Activated CD4-positive, alpha-beta T cell treated with anti-CD3 and anti-CD28 coated beads, Interleukin-2, Interleukin-6, amounts not matched to agents 100 ng/mL and 50 ng/mL, durations not matched to agents 16 hours and 8 hours (primary cell): ENCODE data around the gene SECISBP2.

Source experiments
- DNase-seq: peaks from one replicate; pipeline ENCODE4 v3.0.0-alpha.2; 2020

The SECISBP2 gene

GRCh38 chr9:89350988-89351557 is 32.8 kb downstream of the SECISBP2 start:
- no peak for DNase-seq

DNA sequence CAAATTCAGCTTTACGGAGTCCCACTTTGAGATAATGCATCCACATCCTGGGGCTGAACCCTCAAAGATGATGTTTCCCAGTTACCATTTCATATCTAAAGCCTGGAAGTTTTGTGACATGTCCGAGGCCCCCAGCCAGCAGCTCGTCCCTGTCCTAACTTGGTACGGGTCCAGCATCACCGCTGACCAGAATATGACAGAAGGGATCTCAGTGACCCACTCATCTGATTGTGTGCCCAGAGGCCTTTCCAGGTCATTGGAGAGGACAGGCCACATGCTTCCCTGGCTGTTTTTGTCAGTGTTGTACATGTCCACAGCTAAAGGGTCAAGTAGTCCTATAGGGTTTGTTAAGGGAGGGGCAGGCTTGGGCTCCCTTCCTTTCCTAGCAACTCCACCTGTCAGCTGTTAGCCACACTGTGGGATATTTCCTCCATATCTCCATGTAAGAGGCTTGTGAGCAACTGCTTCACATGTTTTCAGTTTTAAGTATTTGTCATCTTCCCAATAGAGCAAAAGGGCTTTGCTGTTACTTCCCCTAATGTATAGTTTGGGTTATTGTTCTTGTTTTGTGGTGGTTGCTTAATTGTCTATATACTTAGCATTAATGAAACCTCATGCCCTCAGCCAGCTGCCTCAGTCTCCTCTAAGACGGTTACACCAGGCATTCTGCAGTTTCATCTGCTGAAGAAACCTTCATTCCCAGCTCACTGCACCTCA is 33.4 kb downstream of the SECISBP2 start:
- no peak for DNase-seq

DNA sequence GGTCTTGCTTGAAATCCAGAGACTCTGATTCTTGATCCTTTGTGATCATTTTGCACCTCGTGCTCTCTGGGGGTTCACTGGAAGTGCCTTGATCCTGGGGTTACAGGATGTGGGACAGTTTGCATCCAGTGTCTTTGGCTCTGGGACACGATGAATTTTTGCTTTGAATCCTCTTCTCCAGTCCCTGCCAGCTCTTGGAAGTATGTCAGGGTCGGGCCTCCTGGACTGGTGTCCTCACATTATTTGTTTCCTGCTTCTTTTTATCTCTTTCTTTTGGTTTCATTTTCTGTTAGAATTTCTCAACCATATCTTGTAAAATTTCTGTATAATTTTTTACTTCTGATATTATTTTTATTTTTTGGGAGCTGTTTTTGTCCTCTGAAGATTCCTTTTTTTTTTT is 34.2 kb downstream of the SECISBP2 start:
- DNase-seq: no peak

DNA sequence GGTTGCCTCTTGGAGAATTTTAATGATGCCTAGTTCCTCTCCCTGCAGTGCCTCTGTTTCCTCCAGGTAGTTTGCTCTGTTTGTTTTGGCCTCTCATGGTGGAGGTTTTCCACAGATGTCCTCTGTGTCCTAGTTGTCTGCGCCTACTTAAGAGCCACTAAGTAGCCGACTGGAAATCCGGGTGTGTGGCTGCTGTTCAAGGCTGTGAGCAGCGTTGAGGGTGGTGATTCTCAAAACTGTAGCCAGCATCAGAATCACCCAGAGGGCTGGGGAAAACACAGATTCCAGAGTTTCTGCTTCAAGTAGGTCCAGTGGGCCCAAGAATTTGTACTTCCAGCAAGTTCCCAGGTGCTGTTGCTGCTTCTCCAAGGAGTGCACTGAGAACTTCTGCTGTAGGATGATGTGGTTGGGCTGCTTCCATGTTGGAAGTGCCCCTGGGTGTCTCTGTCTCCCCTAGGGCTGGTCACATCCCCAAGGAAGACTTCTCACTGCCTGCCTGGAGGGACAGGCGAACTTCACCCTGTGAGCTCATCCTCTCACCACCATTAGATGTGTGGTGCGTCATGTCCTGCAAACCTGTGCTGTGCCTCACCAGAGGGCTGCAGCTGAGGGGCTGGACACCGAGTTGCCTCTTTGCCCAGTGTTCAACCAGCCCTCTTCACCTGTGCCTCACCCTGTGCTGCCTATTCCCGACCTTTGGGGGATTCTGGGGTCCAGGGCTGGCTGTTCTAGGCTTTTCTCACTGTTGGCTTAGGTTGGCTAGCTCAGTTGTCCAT is 34.8 kb downstream of the SECISBP2 start:
- DNase-seq: no peak

GRCh38 chr9:89353989-89354388 is 35.7 kb downstream of the SECISBP2 start:
- DNase-seq: no peak

DNA sequence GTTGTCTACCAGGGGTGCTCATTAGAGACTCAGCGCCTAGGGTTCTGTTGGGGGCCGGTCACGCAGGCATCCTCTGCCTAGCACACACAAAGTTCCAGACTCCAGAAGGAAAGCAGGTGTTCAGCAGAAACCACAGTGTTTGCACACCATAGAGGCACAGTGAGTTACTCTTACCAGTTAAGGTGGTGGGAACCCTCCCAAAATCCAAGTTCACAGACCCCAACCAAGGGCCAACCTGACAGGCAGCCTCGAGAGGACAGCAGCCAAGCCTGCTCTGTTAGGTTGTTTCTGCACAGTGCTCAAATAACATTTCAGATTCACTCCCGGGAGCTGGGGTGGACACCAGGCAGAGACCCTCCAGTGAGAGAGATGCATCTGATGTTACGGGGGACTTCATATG is 36.2 kb downstream of the SECISBP2 start:
- no peak for DNase-seq

DNA sequence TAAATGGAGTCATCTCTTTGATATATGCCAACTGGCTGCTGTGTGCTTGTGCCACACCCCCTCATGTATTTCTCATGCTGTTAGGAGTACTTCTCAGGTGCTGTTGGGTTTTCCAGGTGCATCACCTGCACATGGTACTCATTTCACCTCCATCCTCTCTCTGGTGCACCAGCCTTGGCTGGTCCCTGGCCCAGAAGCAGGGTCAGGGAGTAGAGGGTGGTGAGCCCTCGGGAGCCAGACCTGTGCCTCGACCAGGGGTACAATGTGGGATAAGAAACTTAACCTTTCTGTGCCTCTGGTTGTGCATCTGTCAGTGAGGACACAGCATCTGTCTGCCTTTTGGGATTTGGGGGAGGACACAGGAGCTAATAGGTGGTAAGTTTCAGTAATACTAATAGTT is 38.5 kb downstream of the SECISBP2 start:
- DNase-seq: no peak

GRCh38 chr9:89357331-89358197 is 39.3 kb downstream of the SECISBP2 start:
- no peak for DNase-seq

- DNase-seq: no peak
Observed at GRCh38 chr9:89358376-89358916, 40.1 kb downstream of the SECISBP2 start.

GRCh38 chr9:89358985-89359384 is 40.7 kb downstream of the SECISBP2 start:
- no peak for DNase-seq

DNA sequence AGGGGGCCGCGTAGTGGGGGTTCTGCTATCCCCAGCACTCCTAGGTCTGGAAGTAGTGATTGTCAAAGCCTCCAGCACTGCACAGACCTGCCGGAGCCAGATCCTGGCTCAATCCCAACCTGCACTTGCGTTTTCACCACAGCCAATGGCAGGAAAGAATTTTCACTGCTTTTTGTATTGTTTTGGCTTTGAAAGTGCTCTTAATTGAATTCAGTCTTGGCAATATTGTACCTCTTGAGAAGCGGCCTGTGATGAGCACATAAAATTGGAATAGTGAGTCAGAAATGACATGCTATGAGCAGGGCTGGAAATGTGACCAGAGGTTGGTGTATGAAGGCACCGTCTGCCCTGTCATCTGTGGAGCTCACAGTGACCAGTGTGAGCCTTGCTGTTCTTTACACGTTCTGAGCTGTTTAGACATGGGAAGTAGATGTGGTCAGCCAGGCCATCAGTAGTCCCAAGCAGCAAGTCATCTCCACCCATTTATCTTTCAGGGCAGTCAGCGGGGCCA is 41.5 kb downstream of the SECISBP2 start:
- no peak for DNase-seq

DNA sequence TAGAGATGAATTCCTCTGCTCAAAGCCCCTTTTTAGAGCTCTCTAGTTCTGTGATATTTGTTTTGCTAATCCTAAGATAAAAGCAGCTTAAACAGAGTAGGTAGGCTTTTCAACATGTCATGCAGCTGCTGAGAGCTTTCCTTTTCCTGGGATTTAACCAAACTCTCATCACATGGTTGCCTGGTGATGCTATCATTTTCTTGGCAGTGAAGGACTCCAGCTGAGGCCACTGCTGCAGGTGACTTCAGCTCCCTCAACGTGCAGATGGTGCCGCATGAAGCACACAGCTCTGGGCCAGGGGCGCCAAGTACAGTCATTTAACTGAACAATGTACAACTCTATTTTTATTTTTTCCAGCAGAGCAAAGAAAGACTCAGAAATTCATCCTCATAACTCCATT is 42.2 kb downstream of the SECISBP2 start:
- no peak for DNase-seq

- no peak for DNase-seq
Observed at GRCh38 chr9:89361031-89361430, 42.7 kb downstream of the SECISBP2 start.

DNA sequence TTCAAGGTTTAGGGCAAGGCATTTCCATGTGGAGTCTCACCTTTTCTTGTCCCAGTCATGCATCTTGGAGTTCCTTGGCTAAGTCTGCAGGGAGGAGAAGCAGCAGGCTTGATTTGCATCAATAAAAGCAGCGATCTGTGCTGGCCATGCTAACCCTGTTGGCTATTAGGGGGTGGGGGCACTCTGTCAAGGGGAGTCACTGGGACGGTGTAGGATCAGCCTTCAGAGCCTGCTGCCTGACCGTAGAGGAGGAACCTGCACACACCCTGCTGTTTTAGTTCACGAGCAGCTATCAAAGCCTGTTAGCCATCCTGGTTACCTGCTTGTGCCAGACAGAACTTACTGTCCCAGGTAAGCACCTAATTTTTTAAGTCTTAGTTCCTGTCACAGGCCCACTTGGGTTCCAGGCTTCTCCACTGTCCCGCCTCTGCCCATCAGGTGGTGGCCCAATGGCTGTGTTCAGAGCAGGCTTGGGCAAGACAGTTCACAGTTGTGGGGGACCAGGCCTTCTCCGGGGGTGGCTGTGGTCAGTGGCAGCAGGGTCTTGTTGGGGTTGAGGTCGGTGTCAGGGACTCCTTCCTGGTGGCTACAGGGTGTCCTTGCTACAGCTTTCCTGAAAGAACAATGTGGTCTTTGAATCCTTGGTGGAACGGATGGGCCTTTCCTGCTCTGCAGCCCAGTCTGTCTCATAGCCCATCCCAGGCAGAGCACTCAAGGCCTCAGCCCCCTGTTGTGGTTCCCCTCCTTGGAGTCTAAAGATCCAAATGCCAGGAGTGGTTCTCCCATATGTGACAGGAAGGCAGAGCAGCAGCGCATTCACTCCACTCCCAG is 43.7 kb downstream of the SECISBP2 start:
- DNase-seq: no peak

DNA sequence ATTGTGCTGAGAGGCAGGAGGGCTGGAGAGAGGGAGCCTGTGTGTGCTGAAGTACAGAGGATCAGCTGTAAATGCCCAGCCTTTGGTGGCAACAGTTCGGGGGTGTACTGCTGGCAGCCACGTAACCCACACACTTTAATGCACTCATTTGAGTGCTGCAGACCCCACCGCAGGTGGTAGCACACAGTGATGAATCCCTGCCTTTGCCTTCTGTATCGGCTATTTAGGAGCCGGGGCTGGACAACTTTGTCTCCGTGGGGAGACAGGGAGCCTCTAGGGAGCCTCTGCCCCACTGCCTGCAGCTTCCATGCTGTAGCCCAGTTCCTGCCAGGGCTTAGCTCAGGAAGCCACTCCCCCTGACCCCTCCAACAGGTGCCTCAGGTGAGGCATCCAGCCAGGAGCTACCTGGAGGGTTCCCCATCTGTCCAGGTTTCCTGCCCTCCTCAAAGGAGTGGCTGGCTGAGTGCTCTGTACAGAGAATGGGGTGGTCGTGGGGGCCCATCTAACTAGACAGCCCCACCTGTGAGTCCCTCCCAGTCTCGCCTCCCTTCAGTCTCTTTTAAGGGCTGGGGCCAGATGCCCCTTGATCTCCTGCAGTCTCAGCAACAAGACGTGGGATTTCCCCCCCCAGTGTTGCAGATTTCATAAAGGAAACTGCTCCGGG is 44.5 kb downstream of the SECISBP2 start:
- DNase-seq: no peak

- no peak for DNase-seq
Observed at GRCh38 chr9:89363311-89363670, 45.0 kb downstream of the SECISBP2 start.

DNA sequence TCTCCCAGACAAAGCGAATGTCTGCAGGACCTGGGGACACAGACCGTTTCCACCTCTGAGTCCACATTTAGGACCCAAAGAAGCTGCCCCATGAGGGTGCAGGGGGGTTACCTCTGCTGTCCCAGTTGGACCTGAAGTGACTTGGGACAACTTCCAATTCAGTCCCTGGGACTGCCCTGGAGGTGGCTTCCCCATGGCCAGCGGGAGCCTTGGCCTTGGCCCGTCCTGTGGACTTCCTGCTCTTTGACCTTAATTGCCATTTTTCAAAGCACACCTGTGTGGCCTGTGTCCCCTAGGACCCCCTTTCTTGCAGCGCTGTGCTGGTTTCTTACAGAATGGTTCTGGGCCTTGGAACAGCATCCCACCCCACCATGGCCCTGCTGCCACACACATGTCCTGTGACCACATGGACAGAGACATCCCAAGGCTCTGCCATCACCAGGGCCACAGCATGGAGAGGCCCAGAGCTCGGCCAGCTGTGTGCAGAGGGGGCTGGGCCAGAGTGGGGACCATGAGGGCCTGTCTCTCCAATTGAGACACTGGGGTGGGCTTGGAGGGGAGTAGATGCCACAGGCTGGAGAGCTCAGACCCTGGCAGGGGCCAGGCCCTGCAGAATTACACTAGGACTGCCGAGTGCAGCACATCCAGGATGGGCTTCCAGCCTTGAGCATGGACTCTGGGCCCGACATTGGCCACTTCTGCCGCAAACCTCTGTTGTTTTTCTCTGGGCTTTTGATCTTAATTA is 45.8 kb downstream of the SECISBP2 start:
- DNase-seq: no peak

GRCh38 chr9:89364666-89365531 is 46.6 kb downstream of the SECISBP2 start:
- DNase-seq: no peak

DNA sequence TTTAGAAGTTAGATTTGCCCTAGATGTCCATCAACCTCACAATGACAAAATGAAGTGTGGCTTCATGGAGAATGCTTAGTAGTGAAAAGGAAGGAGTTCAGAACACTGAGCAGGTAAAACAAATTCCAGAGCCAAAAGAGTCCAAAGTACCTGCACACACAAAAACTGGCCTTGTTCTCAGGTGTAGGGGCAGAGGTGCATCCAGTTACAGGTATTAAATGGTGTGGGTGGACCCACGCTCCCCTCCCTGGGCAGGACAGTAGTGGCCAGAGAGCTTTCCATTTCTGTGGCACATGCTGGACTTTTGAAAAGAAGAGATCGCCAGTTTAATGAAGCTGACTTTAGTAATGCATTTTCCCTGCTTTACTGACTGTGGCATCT is 47.2 kb downstream of the SECISBP2 start:
- no peak for DNase-seq

- DNase-seq: no peak
Observed at GRCh38 chr9:89366711-89367110, 48.4 kb downstream of the SECISBP2 start.
